Renal pelvis (tissue), 4 donors: ENCODE data around the gene NAPSA. TPM values are rescaled to one million over a fixed set of nuclear protein-coding genes. Genes with fewer than 3 reads are reported as not detected.

Source experiments
- DNase-seq: peaks from one replicate; pipeline ENCODE4 v3.0.0-alpha.2; 2013
- polyA plus RNA-seq, 3 donors: library from polyadenylated mRNA; unstranded; fragments of 120-200 nt; gene quantifications; one replicate each; pipeline ENCODE4 v1.2.1, GENCODE V29; 2013; ENCODE audit not compliant: insufficient read length in 3 of 3

NAPSA gene
- polyA plus RNA-seq, 3 donors: 9.7 to 17.0 (median 15.0) TPM

DNA sequence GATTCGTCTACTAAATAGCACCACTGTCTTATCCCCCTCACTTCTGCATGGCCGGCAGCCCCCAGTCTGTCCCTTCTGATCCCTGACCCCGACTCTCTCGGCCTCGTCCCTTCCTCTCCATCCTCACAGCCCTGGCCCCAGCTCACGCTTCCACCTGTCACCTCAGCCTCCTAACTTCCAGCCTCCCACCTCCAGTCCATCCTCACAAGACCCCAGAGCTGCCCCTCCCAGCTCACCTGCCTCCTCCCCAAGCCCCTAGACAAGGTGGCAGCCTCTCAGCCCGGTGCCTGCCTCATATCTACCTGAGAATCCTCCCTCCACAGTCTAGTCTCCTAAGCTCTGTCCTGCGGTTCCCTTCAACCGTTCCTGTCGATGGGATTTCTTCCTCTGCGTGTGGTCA lies 46.3 kb downstream of the NAPSA start:
- no peak for DNase-seq

DNA sequence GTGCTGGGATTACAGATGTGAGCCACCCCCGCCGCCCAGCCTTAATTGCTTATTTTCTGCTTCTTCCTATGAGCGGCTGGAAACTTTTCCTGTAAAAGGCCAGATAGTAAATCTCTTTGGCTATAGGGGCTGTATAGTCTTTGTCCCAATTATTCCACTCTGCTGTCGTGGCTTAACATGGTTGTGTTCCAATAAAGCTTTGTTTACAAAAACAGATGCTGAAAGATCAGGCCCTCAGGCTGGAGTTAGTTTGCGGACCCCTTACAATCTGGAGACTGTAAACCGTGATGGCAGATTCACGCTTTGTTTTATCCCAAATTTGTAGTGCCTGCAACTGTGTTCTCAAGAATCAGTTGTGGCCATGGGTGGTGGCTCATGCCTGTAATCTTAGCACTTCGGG lies 47.0 kb downstream of the NAPSA start:
- DNase-seq: no peak

DNA sequence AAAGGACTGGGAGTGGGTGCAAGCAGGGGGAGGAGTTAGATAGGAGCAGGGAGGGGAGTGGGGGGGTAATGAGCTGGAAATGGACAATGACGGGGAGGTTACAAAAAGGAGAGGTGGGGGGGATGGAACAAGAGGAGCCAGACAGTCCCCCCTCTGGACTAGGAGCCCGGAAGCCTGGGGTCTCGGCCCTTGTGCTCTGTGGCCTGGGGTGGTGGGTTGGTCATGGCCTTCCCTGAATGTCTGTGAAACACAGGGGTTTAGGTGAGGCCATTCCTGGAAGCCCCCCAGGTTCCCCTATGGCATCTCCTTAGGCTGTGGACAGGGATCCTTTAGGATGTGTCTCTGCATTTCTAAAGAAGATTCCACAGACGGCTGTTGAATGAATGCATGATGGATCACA lies 48.3 kb downstream of the NAPSA start:
- no peak for DNase-seq

DNA sequence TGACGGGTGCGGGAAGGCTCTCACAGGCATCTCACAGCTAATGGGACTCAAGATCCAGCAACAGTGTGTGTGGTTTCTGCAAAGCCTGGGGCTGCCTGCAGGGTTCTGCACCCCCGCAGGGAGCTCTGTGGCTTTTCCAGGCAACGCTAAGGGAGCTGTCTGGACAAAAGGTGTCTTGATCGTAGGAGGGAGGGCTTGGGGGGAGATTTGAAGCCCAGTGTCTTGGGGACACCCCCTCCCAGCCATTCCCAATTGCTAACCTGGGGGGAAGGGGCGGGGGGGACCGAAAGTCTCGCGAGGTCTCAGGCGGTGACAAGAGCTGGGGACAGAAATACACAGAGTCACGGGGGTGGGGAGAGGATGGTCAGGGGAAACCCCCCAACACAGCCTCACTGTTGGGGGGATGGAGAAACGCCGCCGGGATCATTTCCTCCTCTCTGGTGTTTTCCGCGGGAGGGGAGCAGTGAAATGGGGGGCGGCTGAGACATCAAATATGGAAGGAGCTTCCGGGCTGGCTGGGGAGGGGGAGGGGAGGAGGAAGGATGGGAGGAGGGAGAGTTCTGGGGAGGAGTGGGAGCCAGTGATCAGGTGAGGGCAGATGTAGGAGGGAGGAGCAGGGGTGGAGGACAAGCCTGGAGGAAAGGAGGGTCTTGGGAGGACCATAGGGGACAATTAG lies 49.5 kb downstream of the NAPSA start:
- DNase-seq: no peak

DNA sequence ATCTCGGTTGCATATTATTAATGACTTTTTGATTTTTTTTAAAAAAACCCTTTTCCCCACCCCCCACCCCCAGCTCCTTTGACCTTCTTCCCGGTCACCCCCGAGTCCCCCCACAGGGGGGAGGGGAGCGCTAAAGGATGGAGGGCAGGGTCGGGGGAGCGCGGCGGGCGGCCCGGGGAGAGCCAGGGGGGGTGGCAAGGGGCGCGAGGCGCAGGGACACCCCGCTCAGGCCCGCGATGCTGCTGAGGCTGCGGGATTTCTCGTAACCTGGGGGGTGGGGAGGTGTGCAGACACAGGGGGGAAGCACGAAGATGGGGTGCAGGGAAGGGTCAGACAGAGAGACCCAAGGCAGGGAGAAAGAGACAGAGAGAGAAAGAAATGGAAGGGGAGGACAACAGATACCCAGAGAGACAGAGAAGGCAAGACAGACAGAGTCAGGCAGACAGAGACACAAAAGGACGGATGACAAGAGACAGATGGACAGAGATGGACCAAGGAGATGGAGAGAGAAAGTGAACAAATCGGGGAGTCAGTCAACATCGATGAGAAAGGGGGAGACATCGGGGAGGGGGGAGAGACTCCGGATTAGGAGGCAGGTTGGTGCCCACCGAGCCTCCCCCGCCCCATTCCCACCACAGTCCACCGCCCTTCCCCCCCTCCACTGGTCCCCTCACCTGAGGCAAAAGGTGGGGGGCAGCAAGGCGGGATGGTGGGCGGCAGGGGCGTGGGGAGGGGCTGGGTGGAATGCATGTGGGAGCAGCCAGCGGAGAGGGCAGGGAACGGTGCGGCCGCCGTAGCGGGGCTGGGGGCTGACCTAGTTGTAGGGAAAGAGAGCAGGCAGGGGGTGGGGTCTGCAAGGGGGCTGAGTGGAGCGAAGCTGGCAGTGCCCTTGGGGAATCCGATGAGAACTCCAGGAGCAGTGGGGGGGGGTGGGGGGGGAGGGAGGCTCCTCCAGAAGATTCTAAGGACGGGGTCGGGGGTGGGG lies 50.4 kb downstream of the NAPSA start:
- DNase-seq: no peak

DNA sequence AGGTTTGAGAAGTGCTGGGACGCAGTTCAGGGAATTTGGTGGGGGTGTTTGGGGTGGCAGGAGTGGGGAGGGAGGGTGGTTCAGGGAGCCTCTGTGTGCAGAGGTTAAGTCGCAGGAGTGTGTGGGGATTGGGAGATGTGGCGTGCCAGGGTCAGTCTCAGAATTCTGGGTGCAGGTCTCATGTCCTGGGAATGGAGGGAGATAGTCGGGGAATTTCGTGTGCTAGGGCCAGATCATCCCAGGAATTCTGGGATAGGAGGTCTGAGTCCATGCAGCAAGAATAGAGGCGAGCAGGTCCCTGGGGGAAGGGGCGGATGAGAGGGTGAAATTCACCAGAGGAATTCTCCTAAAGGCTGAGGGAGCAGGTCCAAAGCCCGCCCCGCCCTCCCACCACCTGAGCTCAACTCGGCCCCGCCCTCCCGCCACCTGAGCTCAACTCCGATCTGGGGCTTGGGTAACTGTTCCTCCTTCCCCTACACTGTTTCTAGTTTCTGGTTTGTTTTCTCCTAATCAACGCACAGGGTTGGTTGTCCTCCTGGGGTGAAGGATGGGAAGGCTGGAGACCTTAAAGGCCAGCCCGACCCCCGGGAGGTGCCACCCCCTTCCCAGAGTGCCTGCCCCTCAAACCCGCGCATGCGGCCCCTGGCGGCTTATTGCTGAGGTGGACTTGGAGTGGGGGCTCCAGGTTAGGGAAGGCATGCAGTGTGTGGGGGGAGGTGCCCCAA lies 51.5 kb downstream of the NAPSA start:
- no peak for DNase-seq

DNA sequence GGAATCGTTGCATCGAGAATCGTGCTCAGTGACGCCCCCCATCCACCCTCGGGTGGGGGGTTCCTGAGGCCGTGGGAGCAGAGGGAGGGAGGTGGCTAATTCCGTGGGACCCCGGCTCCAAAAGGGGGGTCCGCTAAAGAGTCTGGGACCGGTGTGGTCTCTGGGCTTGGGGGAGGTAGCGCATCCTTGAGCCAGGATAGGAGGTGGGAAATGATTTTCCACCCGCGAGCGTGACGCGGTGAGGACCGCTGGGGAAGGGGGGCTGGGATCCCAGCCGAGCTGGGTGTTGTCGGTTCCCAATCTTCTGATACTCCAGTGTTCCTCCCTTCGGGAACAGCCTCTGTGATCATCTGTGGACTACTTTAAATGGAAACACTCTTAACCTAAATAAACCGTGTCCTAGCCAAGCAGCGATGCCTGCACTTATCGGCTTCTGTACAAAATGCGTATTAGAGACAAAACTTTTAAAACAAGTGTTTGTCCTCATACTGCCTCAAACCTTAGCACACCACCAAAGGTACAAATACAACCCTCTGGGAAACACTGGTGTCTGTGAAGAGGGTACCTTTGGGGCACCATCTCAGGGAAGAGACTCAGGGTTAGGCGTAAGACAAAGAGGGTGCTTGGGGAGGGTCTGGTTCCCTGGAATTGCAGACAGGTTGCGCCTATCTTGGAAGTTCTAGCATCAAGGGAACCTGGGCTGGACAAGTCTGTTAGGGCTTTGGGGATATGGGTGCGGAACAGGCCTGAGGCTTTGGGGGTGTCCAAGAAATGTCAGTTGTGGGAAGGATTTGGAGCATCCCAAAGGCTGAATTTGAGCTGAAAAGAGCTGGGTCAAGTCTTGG lies 52.2 kb downstream of the NAPSA start:
- no peak for DNase-seq

DNA sequence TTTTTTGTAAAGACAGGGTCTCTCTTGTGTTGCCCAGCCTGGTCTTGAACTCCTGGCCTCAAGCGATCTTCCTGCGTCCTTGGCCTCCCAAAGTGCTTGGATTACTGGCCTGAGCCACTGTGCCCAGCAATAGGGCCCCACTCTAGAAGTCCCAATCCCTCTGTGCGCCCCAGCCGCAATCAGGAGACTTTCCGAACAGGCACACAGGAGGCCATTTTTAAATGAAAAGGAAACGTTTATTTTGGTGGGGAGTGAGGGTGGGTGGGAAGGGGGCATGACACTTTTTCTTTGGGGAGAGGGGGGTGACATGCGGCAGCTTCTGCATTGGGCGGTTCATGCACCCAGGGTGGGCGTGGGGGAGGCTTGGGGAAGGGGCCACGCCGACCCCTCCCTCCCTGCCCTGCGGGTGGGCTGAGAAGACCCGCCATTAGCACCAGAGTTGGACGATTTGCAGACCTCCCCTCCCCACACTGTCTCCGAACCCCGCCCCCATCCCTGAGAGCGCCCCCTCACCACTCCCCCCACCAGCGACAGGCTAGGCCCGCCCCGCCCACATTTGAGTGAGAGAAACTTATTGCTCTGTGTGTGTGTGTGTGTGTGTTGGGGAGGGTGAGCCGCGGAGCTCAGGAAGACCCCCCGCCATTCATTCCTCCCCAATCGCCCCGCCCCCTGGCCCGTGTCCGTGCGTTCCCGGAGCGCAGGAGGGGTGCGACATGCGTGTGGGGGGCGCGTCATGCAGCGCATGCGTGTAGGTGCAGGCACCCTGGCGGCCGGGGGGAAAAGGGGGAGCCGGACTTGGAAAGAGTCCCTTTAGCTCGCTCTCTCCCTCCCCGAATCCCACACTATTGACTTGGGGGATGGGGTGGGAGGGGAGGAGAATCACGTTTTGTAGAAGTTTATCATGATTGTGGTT lies 53.5 kb downstream of the NAPSA start:
- DNase-seq: no peak

DNA sequence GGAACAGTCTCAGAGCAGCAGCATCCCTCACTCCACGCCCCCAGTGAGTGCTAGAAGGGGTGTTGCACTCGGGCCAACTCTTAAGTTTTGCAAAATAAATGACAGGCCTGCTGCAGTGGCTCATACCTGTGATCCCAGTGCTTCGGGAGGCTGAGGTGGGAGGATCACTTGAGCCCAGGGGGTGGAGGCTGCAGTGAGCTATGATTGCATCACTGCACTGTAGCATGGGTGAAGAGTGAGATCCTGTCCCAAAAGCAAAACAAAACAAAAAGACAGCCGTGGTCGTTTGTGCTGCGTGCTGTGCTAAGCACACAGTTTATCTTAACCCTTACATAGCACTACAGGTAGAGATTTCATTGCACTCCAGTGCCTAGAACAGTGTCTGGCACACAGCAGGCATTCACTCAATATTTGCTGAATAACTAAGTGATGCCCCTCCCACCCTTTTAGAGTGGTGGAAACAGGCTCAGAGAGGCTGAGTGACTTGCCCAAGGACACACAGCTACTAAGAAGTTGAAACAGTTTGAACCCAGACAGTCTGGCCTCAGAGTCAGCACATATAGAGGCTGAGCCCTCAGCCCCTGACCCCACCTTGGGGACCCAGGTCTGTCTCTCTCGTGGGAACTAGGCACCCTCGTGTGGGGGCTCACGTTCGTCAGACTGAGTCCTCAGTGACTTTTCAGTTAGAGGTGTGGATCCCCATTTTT lies 54.5 kb downstream of the NAPSA start:
- DNase-seq: no peak

DNA sequence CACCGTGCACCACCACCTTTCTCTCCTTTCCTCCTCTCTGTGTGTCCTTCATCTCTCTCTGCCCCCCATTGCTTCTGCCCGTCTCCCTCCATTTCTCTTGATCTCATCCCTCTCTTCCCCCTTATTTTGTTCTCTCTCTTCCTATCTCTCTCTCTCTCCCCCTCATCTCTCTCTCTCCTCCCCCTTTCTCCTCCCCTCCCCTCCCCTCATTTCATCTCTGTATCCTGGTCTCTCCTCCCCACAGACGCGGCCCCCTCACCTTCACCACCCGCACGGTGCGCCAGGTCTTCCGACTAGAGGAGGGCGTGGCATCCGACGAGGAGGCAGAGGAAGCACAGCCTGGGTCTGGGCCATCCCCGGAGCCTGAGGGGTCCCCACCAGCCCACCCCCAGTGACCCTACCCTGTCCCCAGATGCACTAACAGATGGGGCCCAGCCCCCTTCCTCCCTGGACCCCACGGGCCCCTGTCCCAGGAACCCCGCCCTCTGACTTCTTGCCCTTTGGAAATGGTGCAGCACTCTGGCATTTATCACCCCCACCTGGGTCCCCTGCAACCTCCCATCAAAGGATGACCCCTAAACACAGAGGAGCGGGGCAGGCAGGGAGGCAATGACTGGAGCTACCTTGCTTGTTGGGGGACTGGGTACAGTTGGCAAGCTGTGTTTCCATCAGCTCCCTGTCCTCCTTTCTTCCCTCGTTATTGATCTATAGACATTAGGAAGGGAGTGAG lies 55.9 kb downstream of the NAPSA start:
- DNase-seq: no peak

DNA sequence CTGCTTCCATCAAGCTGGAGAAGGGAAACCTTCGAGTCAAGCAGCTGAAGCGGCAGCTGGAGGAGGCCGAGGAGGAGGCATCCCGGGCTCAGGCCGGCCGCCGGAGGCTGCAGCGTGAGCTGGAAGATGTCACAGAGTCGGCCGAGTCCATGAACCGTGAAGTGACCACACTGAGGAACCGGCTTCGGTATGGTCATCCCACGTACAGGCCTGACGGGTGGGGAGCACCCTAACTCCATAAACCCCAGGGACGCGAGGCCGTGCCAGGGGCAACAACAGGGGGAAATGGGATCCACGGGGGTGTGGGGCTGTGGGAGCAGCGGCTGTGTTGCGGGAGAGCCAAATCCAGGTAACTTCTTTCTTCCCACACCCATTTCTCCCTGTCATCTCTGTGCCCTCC lies 56.4 kb downstream of the NAPSA start:
- DNase-seq: no peak

Other genes with a start within 250 kb of the NAPSA start
- gene IZUMO2, start 202.4 kb downstream of the NAPSA start, polyA plus RNA-seq: under 1 TPM in 2 of 3 donors, not detected in 1; 0.13 to 0.26 TPM
- gene MYH14, start 162.0 kb downstream of the NAPSA start, polyA plus RNA-seq: 10 to 100 TPM; 25.8 to 31.7 (median 27.2) TPM
- gene KCNC3, start 36.3 kb downstream of the NAPSA start, polyA plus RNA-seq: 10 to 100 TPM; 36.0 to 77.5 (median 66.7) TPM
- gene NR1H2, start 10.8 kb upstream of the NAPSA start, polyA plus RNA-seq: 10 to 100 TPM; 39.7 to 43.3 (median 41.8) TPM
- gene POLD1, start 18.7 kb upstream of the NAPSA start, polyA plus RNA-seq: 10 to 100 TPM; 28.6 to 40.0 (median 37.3) TPM
- 1 to 10 TPM; 1.3 to 2.1 (median 1.3) TPM for gene SPIB, start 53.3 kb upstream of the NAPSA start, polyA plus RNA-seq
- 1 to 10 TPM in 2 of 3 donors, under 1 TPM in 1; 0.53 to 1.6 (median 1.0) TPM for gene MYBPC2, start 67.3 kb upstream of the NAPSA start, polyA plus RNA-seq
- gene EMC10, start 110.9 kb upstream of the NAPSA start, polyA plus RNA-seq: 100 to 1,000 TPM; 128 to 186 (median 173) TPM
- gene GARIN5A, start 111.2 kb upstream of the NAPSA start, polyA plus RNA-seq: 10 to 100 TPM in 2 of 3 donors, 1 to 10 TPM in 1; 7.9 to 10.7 (median 10.0) TPM
- gene JOSD2, start 145.6 kb upstream of the NAPSA start, polyA plus RNA-seq: 10 to 100 TPM; 12.9 to 15.1 (median 14.1) TPM
- gene ASPDH, start 148.3 kb upstream of the NAPSA start, polyA plus RNA-seq: 10 to 100 TPM; 11.5 to 15.1 (median 14.4) TPM
- 10 to 100 TPM; 19.6 to 27.6 (median 22.7) TPM for gene LRRC4B, start 202.8 kb upstream of the NAPSA start, polyA plus RNA-seq